Skeletal muscle tissue (tissue), 4 donors: ENCODE measurements around the gene CDC25B. TPM values are rescaled to one million over a fixed set of nuclear protein-coding genes. Genes with fewer than 3 reads are reported as not detected.
"Not testable (repeated sequence)": the region's sequence is repeated elsewhere in the genome, so short reads cannot be mapped to it uniquely, and the experiment has no call there.

ENCODE experiments used
- H3K27ac ChIP-seq: one replicate; pipeline ENCODE4 v1.7.0; 2013; ENCODE audit warnings: mild to moderate bottlenecking, low read depth, low read length, inconsistent platforms
- H3K27me3 ChIP-seq, 3 donors: one replicate each; pipeline ENCODE4 v1.7.0; 2013; ENCODE audit warnings: low read length in 3 of 3; ENCODE audit not compliant: control insufficient read depth in 3 of 3, insufficient read depth in 3 of 3
- H3K36me3 ChIP-seq, 3 donors: one replicate each; pipeline ENCODE4 v1.7.0; 2013; ENCODE audit warnings: low read length in 3 of 3; ENCODE audit not compliant: control insufficient read depth in 3 of 3, insufficient read depth in 3 of 3
- H3K4me1 ChIP-seq, 3 donors: one replicate each; pipeline ENCODE4 v1.7.0; 2013; ENCODE audit warnings: low read length in 3 of 3, mild to moderate bottlenecking in 3 of 3; ENCODE audit not compliant: control insufficient read depth in 3 of 3, insufficient read depth in 3 of 3
- H3K4me3 ChIP-seq, 3 donors: one replicate each; pipeline ENCODE4 v1.7.0; 2013; ENCODE audit warnings: low read length in 3 of 3
- H3K9ac ChIP-seq, 3 donors: one replicate each; pipeline ENCODE4 v1.7.0; 2013; ENCODE audit warnings: low read length in 3 of 3, mild to moderate bottlenecking in 3 of 3, moderate library complexity in 2 of 3, low read depth in 1 of 3
- H3K9me3 ChIP-seq, 3 donors: one replicate each; pipeline ENCODE4 v1.7.0; 2013; ENCODE audit warnings: low read length in 3 of 3; ENCODE audit not compliant: control insufficient read depth in 3 of 3
- total RNA-seq: library from RNA; depleted of rRNA; stranded (reverse); fragments of >200 nt; gene quantifications from one replicate; pipeline ENCODE4 v1.2.3, GENCODE V29; 2014
- donor health status: Osteomylitis.

CDC25B gene
- total RNA-seq, 1 donor from 2014 or later, result 28.7 TPM

DNA sequence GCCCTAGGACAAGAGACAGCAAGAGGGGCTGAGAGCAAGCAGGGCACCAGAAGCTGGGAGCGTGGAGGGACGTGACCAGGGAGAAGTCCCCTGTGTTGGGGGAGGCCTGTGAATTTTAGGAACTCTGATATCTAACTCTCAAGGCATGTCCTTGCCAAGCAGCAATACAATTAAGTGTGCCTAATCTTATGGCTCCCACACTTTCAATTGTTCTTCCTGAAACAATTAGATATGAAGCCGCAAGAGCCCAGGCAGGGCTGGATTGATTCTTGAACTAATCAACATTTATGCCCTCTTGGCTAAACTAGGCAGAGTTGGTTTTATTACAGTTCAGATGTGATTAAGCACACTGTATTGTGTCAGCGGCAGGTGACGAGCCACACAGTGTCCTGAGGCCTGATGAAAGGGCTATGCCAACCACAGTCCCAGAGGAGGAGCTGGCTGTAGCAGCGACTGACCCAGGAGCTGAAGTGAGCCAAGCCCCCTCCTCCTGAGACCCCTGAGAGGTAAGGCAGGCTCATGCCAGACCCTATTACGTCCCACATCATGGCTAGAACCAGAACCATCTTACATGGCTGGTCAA lies 46.3 kb downstream of the CDC25B start:
- no peaks in the 10 kb centered on the region for H3K9me3 ChIP-seq
- H3K4me1 ChIP-seq, result peaks cover 2 to 10% (median 9%) of the 10 kb centered on the region in 3 donors
- H3K9ac ChIP-seq, result peak overlapping the region in 1 of 3 donors; percentile 10
- H3K27me3 ChIP-seq, result no peaks in the 10 kb centered on the region
- H3K27ac ChIP-seq, result no peak overlapping the region
- no peaks in the 10 kb centered on the region for H3K36me3 ChIP-seq
- H3K4me3 ChIP-seq, result no peak overlapping the region

DNA sequence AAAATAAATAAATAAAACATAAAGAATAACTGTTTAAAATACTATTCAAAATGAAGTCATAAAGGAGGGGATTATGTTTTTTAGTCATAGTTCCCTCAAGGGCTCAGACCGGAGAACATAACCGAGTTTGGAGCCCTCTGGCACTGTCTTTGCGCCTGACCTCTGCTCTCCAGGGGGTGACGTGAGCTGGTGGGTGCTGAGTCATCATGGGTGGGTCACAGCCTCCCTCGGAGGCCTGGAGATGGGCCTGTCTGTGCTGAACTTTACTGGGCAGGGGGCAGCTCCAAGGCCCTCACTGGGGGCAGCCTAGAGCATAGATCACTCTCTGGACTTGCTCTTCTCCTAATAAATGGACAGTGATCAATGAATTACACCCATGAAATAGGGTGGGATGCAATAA lies 47.4 kb downstream of the CDC25B start:
- no peaks in the 10 kb centered on the region for H3K9me3 ChIP-seq
- no peaks in the 10 kb centered on the region for H3K27me3 ChIP-seq
- no peak overlapping the region for H3K4me3 ChIP-seq
- H3K36me3 ChIP-seq, result peaks cover 0 to 2% (median 0%) of the 10 kb centered on the region in 3 donors
- peaks cover 10 to 20% (median 16%) of the 10 kb centered on the region in 3 donors for H3K4me1 ChIP-seq
- no peak overlapping the region for H3K27ac ChIP-seq
- no peak overlapping the region for H3K9ac ChIP-seq

DNA sequence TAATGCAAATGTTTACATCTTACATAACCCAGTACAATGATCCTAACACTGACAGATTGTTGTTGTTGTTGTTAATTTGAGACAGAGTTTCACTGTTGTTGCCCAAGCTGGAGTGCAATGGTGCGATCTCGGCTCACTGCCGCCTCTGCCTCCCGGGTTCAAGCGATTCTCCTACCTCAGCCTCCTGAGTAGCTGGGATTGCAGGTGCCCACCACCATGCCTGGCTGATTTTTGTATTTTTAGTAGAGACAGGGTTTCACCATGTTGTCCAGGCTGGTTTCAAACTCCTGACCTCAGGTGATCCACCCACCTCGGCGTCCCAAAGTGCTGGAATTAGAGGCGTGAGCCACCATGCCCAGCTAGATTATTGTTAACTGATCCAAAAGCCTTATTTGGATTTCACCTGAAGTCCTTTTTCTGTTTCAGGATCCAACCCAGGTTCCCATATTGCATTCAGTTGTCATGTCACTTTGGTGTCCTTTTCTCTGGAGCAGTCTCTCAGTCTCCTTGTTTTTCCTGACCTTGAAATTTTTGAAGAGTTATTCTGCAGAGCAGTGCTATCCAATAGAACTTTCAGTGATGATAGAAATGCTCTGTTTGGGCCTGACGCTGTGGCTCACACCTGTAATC lies 48.0 kb downstream of the CDC25B start:
- not testable (repeated sequence) for H3K4me3 ChIP-seq, H3K27me3 ChIP-seq, H3K27ac ChIP-seq, H3K9me3 ChIP-seq, H3K9ac ChIP-seq, H3K36me3 ChIP-seq
- H3K4me1 ChIP-seq, result peaks cover 11 to 26% (median 22%) of the 10 kb centered on the region in 3 donors

DNA sequence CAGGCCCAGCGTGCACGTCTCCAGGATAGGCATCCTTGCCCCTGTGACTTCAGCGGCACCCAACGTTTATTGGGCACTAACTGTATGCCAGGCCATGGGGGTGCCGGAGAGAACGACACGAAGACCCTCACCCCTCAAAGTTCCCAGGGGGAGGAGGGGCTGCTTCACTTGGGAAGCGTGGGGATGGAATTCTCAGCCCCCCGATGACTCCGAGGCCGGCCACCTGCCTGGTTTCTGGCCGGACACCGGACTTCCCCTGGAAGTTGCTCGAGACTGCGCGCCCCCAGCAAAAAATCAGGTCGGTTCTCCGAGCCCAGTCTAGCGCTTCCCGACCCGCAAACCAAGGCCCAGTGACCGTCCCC lies 50.2 kb downstream of the CDC25B start:
- Histone ChIP-seq H3K4me1 (peaks cover 11 to 27% (median 22%) of the 10 kb centered on the region in 3 donors), H3K9me3 (no peaks in the 10 kb centered on the region), H3K27ac (peak overlapping the region; percentile 93), H3K9ac (peak overlapping the region; percentile 98 to 99 (median 99)), H3K27me3 (no peaks in the 10 kb centered on the region), H3K4me3 (peak overlapping the region; percentile 89 to 97 (median 93)), H3K36me3 (peaks cover 0 to 2% (median 0%) of the 10 kb centered on the region in 3 donors)

DNA sequence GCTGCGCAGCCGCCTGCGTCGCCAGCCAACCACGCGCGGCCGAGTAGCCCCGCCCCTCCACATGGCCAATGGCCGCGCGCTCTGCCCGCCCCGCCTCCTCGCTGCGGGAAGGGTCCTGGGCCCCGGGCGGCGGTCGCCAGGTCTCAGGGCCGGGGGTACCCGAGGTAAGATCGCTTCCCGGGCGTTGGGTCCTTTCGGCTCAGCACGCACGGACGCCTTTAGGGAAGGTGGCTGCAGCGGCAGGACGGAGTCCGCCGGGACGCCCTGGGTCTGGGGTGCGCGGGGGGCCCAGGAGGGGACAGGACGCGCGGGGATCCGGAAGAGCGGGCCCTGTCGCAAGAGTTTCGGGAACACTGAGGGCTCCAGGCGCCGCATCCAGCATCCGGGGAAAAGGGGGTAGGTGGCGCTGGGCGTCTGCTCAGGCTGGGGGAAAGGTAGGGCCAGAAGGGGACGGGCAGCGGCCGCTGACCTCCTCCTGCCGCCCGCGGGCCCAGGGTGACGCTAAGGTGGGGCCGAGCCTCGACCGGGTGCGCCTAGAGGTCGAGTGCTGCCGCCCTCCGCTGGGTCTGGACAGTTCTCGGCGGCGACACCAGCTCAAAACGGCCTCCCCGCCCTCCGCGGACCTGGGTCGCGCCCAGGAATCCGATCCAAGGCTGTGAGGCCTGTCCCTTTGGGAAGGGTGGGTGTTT lies 50.8 kb downstream of the CDC25B start, which contains the start of gene MAVS:
MAVS (plus strand) TSS at position 95 of the 689 bp plus-strand sequence. CDS start 7,791 bp downstream, outside the sequence.
- H3K27ac ChIP-seq, result peak within 1 kb of the TSS; percentile 93
- no peaks in the 10 kb centered on the region for H3K27me3 ChIP-seq
- H3K4me1 ChIP-seq, result peaks cover 11 to 27% (median 22%) of the 10 kb centered on the region in 3 donors
- peak within 1 kb of the TSS; percentile 98 to 99 (median 99) for H3K9ac ChIP-seq
- no peaks in the 10 kb centered on the region for H3K9me3 ChIP-seq
- peaks cover 0 to 2% (median 0%) of the 10 kb centered on the region in 3 donors for H3K36me3 ChIP-seq
- peak within 1 kb of the TSS; percentile 89 to 97 (median 93) for H3K4me3 ChIP-seq

DNA sequence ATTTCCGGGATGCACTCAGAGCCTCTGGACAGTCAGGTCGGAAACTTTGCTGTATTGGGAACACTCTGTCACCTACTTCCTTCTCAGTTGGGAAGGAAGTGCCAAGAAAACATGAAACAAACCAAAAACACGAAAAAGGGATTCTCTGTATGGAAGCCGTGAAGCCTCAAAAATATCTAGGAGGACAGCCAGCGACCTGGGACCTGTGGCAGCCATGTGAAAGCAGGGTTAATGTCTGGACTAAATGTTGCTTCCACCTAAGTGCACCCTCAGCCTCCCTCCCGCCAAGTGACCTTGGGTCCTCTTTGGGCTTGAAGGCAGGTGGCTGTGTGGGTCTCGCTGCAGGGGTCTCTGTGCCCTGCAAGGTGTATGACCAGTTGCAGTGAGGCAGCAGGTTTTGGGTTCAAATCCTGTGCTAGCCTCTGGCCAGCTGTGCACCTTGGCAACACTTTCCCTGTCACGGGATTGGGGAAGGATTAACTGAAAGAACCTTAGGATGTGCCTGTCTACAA lies 51.4 kb downstream of the CDC25B start:
- peak overlapping the region; percentile 93 for H3K27ac ChIP-seq
- peaks cover 11 to 27% (median 22%) of the 10 kb centered on the region in 3 donors for H3K4me1 ChIP-seq
- peak overlapping the region; percentile 87 to 99 (median 99) for H3K9ac ChIP-seq
- peaks cover 0 to 2% (median 2%) of the 10 kb centered on the region in 3 donors for H3K36me3 ChIP-seq
- H3K27me3 ChIP-seq, result no peaks in the 10 kb centered on the region
- no peaks in the 10 kb centered on the region for H3K9me3 ChIP-seq
- H3K4me3 ChIP-seq, result peak overlapping the region; percentile 89 to 97 (median 93)

DNA sequence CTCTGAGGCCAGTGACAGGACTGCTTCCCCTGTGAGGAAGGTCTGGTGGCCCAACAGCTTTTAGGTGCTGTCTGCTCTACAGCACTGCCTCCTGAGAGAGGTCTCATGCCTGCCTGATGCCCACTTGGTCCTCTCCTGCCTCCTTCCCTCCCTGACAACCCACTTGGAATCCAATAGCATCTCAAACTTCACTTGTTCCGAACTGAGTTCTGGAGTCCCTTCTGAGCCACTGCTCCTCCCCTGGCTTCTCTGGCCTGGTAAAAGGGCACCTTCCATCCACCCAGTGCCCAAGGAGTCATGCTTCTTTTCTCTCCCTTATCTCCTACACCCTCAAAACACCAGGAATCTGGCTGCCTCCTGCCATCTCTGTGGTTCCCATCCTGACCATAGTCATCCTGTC lies 52.5 kb downstream of the CDC25B start:
- Histone ChIP-seq H3K4me1 (peaks cover 11 to 27% (median 22%) of the 10 kb centered on the region in 3 donors), H3K4me3 (no peak overlapping the region), H3K27me3 (no peaks in the 10 kb centered on the region), H3K9me3 (no peaks in the 10 kb centered on the region), H3K27ac (no peak overlapping the region), H3K36me3 (peaks cover 0 to 2% (median 2%) of the 10 kb centered on the region in 3 donors), H3K9ac (peak overlapping the region in 2 of 3 donors; percentile 11 to 47)

DNA sequence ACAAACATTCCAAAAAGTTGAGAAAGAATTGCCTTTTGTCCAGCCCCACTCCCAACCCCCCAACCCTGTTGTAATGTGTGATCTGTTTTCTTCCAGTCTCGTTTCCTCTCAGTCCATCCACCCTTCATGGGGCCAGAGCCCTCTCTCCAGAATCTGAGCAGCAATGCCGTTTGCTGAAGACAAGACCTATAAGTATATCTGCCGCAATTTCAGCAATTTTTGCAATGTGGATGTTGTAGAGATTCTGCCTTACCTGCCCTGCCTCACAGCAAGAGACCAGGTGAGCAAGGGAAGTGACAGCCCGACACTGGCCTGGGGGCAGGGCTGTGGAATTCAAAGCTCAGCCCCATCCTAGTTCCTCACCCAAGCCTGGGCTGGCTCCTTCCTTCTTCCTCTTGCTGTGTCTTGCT lies 58.4 kb downstream of the CDC25B start:
- Histone ChIP-seq H3K4me3 (no peak overlapping the region), H3K27ac (no peak overlapping the region), H3K4me1 (peaks cover 0 to 3% (median 3%) of the 10 kb centered on the region in 3 donors), H3K9ac (no peak overlapping the region), H3K27me3 (no peaks in the 10 kb centered on the region), H3K36me3 (peaks cover 22 to 33% (median 28%) of the 10 kb centered on the region in 3 donors), H3K9me3 (no peaks in the 10 kb centered on the region)
